ENCODE results near the gene EFCAB12.

DNA sequence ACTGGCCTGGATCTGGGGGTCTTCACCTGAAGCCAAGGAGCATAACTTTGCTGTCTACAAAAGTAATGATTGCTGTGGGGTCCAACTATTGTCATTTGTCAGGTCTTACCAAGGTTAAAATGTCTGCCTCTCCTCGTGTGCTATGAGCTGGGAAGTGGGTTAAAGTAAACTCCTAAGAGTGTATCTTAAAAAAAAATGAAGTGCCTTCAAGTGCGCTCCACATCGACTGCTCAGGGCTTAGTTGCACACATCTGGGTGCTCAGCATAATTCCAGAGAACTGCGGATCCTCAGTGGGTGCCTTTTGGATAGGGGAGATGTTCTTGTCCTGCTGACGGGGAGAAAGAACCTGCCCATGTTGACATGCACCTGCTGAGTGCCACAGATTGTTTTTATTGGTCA is 40.9 kb downstream of the EFCAB12 start:
- TF ChIP-seq POLR2AphosphoS5 (IDR thresholded peaks at IDR 0.05) (no peak), POLR2A (IDR thresholded peaks at IDR 0.05) (no peak), EP300 (IDR thresholded peaks at IDR 0.05) (no peak)
- TF ChIP-seq, protein P1, sequence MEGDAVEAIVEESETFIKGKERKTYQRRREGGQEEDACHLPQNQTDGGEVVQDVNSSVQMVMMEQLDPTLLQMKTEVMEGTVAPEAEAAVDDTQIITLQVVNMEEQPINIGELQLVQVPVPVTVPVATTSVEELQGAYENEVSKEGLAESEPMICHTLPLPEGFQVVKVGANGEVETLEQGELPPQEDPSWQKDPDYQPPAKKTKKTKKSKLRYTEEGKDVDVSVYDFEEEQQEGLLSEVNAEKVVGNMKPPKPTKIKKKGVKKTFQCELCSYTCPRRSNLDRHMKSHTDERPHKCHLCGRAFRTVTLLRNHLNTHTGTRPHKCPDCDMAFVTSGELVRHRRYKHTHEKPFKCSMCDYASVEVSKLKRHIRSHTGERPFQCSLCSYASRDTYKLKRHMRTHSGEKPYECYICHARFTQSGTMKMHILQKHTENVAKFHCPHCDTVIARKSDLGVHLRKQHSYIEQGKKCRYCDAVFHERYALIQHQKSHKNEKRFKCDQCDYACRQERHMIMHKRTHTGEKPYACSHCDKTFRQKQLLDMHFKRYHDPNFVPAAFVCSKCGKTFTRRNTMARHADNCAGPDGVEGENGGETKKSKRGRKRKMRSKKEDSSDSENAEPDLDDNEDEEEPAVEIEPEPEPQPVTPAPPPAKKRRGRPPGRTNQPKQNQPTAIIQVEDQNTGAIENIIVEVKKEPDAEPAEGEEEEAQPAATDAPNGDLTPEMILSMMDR (IDR thresholded peaks at IDR 0.05), result no peak
